Chondrocyte (in vitro differentiated cells): ENCODE data around the gene LCMT1. TPM values are rescaled to one million over a fixed set of nuclear protein-coding genes. Genes with fewer than 3 reads are reported as not detected.
"Not testable (repeated sequence)": the region's sequence is repeated elsewhere in the genome, so short reads cannot be mapped to it uniquely, and the experiment has no call there.

Experiments
- DNase-seq: peaks from one replicate; pipeline ENCODE4 v3.0.0; 2021; ENCODE audit warnings: mixed read lengths, low spot score
- H3K27ac Mint-ChIP-seq: one replicate; pipeline ENCODE4 v1.8.0; 2021; ENCODE audit warnings: mild to moderate bottlenecking, moderate library complexity, mixed read lengths; ENCODE audit not compliant: unreplicated experiment
- H3K27me3 Mint-ChIP-seq: 2 replicates; pipeline ENCODE4 v1.8.0; 2021; ENCODE audit warnings: low read depth, mixed read lengths
- H3K36me3 Mint-ChIP-seq: 2 replicates; pipeline ENCODE4 v1.8.0; 2021; ENCODE audit warnings: low read depth, mixed read lengths
- H3K4me1 Mint-ChIP-seq: 2 replicates; pipeline ENCODE4 v1.8.0; 2021; ENCODE audit warnings: low read depth, mild to moderate bottlenecking, mixed read lengths
- H3K4me3 Mint-ChIP-seq: one replicate; pipeline ENCODE4 v1.8.0; 2021; ENCODE audit warnings: mild to moderate bottlenecking, moderate library complexity, mixed read lengths; ENCODE audit not compliant: unreplicated experiment
- H3K9me3 Mint-ChIP-seq: 2 replicates; pipeline ENCODE4 v1.8.0; 2021; ENCODE audit warnings: low read depth, mixed read lengths
- CTCF ChIP-seq: fragments of 200-600 bp; sonication (generic); IDR thresholded peaks from 2 replicates; pipeline ENCODE4 v1.5.0; 2021; ENCODE audit warnings: antibody characterized with exemption, mild to moderate bottlenecking, moderate library complexity
- total RNA-seq: library from RNA; stranded (reverse); gene quantifications from 3 replicates; pipeline ENCODE4 v1.2.1, GENCODE V29; 2021

LCMT1 gene
- total RNA-seq, 1 donor from 2014 or later = 35.4 TPM

- Mint-ChIP-seq H3K36me3 (peaks cover 37% of the 10 kb centered on the region), H3K9me3 (no peaks in the 10 kb centered on the region), H3K27ac (no peak overlapping the region), H3K4me3 (no peak overlapping the region), H3K4me1 (no peaks in the 10 kb centered on the region), H3K27me3 (no peaks in the 10 kb centered on the region)
- DNase-seq = no peak
- no peak for TF ChIP-seq CTCF
These were observed 61.3 kb downstream of the LCMT1 start for GRCh38 chr16:25172831-25173230.

DNA sequence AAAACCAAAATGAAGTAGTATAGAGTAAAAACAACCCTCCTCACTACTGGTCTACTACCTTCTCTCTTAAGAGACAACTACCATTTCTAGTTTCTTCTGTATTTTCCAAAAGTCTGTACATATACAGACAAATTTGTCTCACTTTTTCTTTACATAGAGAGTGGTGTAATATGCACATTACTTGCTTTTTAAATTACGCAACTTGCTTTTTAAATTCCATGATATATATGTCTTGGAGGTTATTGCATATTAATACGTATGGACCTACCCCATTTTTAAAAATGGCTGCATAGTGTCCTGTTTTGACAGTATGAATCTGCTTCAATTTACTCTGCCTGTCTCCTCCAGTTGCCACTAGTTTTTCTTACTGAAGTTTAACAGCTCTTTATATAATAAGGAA, 62.7 kb downstream of the LCMT1 start:
- no peaks in the 10 kb centered on the region for H3K4me1 Mint-ChIP-seq
- H3K9me3 Mint-ChIP-seq = no peaks in the 10 kb centered on the region
- H3K27me3 Mint-ChIP-seq = no peaks in the 10 kb centered on the region
- no peak overlapping the region for H3K4me3 Mint-ChIP-seq
- peaks cover 38% of the 10 kb centered on the region for H3K36me3 Mint-ChIP-seq
- no peak for DNase-seq
- no peak for TF ChIP-seq CTCF
- no peak overlapping the region for H3K27ac Mint-ChIP-seq

GRCh38 chr16:25176136-25176535, 64.6 kb downstream of the LCMT1 start:
- Mint-ChIP-seq H3K27me3 (no peaks in the 10 kb centered on the region), H3K4me1 (no peaks in the 10 kb centered on the region), H3K4me3 (no peak overlapping the region), H3K27ac (no peak overlapping the region), H3K9me3 (no peaks in the 10 kb centered on the region), H3K36me3 (peaks cover 25% of the 10 kb centered on the region)
- no peak for DNase-seq
- peak; percentile 29 for TF ChIP-seq CTCF

DNA sequence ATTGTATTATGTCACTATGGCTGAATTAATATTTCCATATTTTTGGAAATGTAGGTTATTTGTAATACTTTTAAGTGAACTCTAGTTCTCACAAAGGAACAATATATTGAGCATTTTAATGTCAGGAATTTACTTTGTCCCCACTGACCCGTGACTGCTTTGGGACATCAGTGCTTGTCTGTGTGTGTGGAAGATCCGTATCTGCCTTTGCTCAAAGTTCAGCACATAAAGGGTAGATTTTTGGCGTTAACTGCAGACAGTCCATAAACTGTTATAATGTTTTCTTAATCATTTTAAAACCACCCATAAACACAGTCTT, 65.9 kb downstream of the LCMT1 start:
- Mint-ChIP-seq H3K36me3 (peaks cover 18% of the 10 kb centered on the region), H3K9me3 (no peaks in the 10 kb centered on the region), H3K4me1 (no peaks in the 10 kb centered on the region), H3K27ac (no peak overlapping the region), H3K27me3 (no peaks in the 10 kb centered on the region), H3K4me3 (no peak overlapping the region)
- no peak for DNase-seq
- no peak for TF ChIP-seq CTCF

DNA sequence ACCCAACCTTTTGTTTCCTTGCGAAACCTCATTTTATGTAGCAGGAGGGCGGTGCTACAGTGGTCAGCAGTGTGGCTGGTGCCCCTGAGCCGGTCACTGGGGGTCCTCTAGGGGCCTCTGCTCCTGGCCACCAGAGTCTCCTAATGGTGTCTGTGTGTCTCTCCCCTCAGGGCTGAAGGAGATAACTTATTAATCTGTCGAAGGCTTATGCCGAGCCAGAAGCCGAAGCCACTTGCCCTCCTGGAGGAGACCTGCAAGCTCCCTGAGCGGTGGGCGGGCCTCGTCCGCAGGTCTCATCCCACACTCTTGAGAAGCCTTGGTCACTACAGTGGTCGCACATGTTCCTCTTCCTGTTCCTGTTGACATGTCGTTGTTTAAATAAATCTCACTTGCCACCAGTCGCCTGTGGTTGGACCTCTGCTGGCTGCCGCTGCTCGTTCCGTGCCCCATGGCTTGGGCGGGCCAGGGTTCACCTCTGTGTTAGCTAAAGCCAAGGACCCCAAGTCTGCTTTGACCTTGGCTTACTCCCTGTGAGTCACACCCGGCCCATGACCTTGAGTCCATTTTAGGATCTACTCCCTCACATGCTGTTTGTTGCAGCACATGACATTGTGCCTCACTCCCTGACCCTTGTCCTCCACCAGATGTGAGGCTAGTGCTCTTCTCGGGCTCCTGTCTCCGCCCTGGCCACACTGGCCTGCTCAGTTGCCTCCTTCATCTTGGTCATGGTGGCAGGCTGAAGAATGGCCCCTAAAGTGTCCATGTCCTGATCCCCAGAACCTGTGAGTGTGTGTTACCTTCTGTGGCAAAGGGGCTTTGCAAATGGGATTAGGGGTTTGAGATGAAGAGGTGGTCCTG, 66.5 kb downstream of the LCMT1 start:
- no peak for TF ChIP-seq CTCF
- no peaks in the 10 kb centered on the region for H3K27me3 Mint-ChIP-seq
- no peaks in the 10 kb centered on the region for H3K9me3 Mint-ChIP-seq
- no peak overlapping the region for H3K4me3 Mint-ChIP-seq
- DNase-seq = peak; percentile 80
- no peak overlapping the region for H3K27ac Mint-ChIP-seq
- peaks cover 16% of the 10 kb centered on the region for H3K36me3 Mint-ChIP-seq
- no peaks in the 10 kb centered on the region for H3K4me1 Mint-ChIP-seq

DNA sequence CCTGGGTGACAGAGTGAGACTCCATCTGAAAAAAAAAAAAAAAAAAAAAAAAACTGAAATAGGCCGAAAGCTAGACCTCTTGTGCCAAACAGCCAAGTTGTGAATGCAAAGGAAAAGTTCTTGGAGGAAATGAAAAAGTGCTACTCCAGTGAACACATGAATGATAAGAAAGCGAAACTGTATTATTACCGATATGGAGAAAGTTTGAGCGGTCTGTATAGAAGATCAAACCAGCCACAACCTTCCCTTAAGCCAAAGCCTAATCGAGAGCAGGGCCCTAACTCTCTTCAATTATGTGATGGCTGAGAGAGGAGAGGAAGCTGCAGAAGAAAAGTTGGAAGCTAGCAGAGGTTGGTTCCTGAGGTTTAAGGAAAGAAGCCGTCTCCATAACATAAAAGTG, 69.7 kb downstream of the LCMT1 start:
- H3K27ac Mint-ChIP-seq, H3K4me1 Mint-ChIP-seq, H3K36me3 Mint-ChIP-seq, DNase-seq, H3K27me3 Mint-ChIP-seq, H3K4me3 Mint-ChIP-seq, H3K9me3 Mint-ChIP-seq: not testable (repeated sequence)
